ENCODE measurements around the gene RMND5A. TPM values are rescaled to one million over a fixed set of nuclear protein-coding genes. Genes with fewer than 3 reads are reported as not detected.

Gene RMND5A
- total RNA-seq, 1 donor from 2014 or later, result 32.1 TPM

- ATAC-seq (no peak), DNase-seq (no peak)
- Histone ChIP-seq H3K27me3 (ENCODE audit: low read depth) (no peaks in the 10 kb centered on the region), H3K9me3 (peaks cover 6% of the 10 kb centered on the region), H3K27ac (no peak overlapping the region), H3K36me3 (peaks cover 32% of the 10 kb centered on the region), H3K4me1 (peaks cover 8% of the 10 kb centered on the region), H3K4me3 (no peak overlapping the region)
- intact Hi-C loops (cut with DNase I), result no loop called here
- TF ChIP-seq CTCF (IDR thresholded peaks at IDR 0.05), result no peak
Measured at GRCh38 chr2:86750240-86750839, 30.2 kb downstream of the RMND5A start.

GRCh38 chr2:86751778-86752177 lies 31.7 kb downstream of the RMND5A start:
- TF ChIP-seq CTCF (IDR thresholded peaks at IDR 0.05), result no peak
- no peak for DNase-seq
- H3K9me3 ChIP-seq, result peaks cover 6% of the 10 kb centered on the region
- intact Hi-C loops (cut with DNase I), result no loop called here
- no peaks in the 10 kb centered on the region for H3K27me3 ChIP-seq (ENCODE audit: low read depth)
- no peak overlapping the region for H3K4me3 ChIP-seq
- H3K27ac ChIP-seq, result no peak overlapping the region
- ATAC-seq, result no peak
- H3K4me1 ChIP-seq, result peaks cover 8% of the 10 kb centered on the region
- H3K36me3 ChIP-seq, result peaks cover 44% of the 10 kb centered on the region

- H3K27me3 ChIP-seq (ENCODE audit: low read depth), result no peaks in the 10 kb centered on the region
- no peak overlapping the region for H3K4me3 ChIP-seq
- no peak overlapping the region for H3K27ac ChIP-seq
- H3K4me1 ChIP-seq, result peaks cover 6% of the 10 kb centered on the region
- peaks cover 6% of the 10 kb centered on the region for H3K9me3 ChIP-seq
- ATAC-seq (no peak), DNase-seq (no peak)
- H3K36me3 ChIP-seq, result peaks cover 44% of the 10 kb centered on the region
- no peak for TF ChIP-seq CTCF (IDR thresholded peaks at IDR 0.05)
- intact Hi-C loops (cut with DNase I), result no loop called here
Measured at GRCh38 chr2:86752934-86753333, 32.8 kb downstream of the RMND5A start.

GRCh38 chr2:86753606-86754005 lies 33.5 kb downstream of the RMND5A start:
- no peak overlapping the region for H3K4me3 ChIP-seq
- no peak for TF ChIP-seq CTCF (IDR thresholded peaks at IDR 0.05)
- intact Hi-C loops (cut with DNase I), result no loop called here
- ATAC-seq, result no peak
- no peak overlapping the region for H3K27ac ChIP-seq
- no peaks in the 10 kb centered on the region for H3K4me1 ChIP-seq
- peaks cover 6% of the 10 kb centered on the region for H3K9me3 ChIP-seq
- H3K27me3 ChIP-seq (ENCODE audit: low read depth), result no peaks in the 10 kb centered on the region
- no peak for DNase-seq
- peaks cover 44% of the 10 kb centered on the region for H3K36me3 ChIP-seq

- Histone ChIP-seq H3K36me3 (peaks cover 30% of the 10 kb centered on the region), H3K27me3 (ENCODE audit: low read depth) (no peaks in the 10 kb centered on the region), H3K4me1 (no peaks in the 10 kb centered on the region), H3K9me3 (no peaks in the 10 kb centered on the region), H3K4me3 (no peak overlapping the region), H3K27ac (no peak overlapping the region)
- intact Hi-C loops (cut with DNase I), result no loop called here
- no peak for ATAC-seq
- no peak for TF ChIP-seq CTCF (IDR thresholded peaks at IDR 0.05)
- no peak for DNase-seq
Measured at GRCh38 chr2:86758405-86758804, 38.3 kb downstream of the RMND5A start.

All from lower lobe of right lung (tissue), 2 donors.